Nephron (organoid): ENCODE measurements around the gene SAMD4B.
"Not testable (repeated sequence)": the region's sequence is repeated elsewhere in the genome, so short reads cannot be mapped to it uniquely, and the experiment has no call there.

Experiments used
- H3K27ac Mint-ChIP-seq, 3 experiments: 2 replicates each; pipeline ENCODE4 v1.8.0; 2020; ENCODE audit warnings: mixed read lengths in 3 of 3, mild to moderate bottlenecking in 2 of 3, moderate library complexity in 1 of 3
- H3K27me3 Mint-ChIP-seq: 2 replicates; pipeline ENCODE4 v1.8.0; 2021; ENCODE audit warnings: low read depth, mild to moderate bottlenecking, moderate library complexity, mixed read lengths
- H3K36me3 Mint-ChIP-seq: 2 replicates; pipeline ENCODE4 v1.8.0; 2020; ENCODE audit warnings: low read depth, mixed read lengths
- H3K4me1 Mint-ChIP-seq: 2 replicates; pipeline ENCODE4 v1.8.0; 2020; ENCODE audit warnings: mixed read lengths
- H3K4me3 Mint-ChIP-seq, 3 experiments: 2 replicates each; pipeline ENCODE4 v1.8.0; 2020; ENCODE audit warnings: mild to moderate bottlenecking in 3 of 3, mixed read lengths in 3 of 3, moderate library complexity in 2 of 3
- H3K9me3 Mint-ChIP-seq: 2 replicates; pipeline ENCODE4 v1.8.0; 2020; ENCODE audit warnings: mixed read lengths
- CTCF ChIP-seq, 3 experiments: fragments of 200-600 bp; sonication (generic); IDR thresholded peaks; one replicate each; pipeline ENCODE4 v1.5.0; 2021; ENCODE audit warnings: antibody characterized with exemption in 3 of 3; ENCODE audit not compliant: unreplicated experiment in 3 of 3

Gene SAMD4B

GRCh38 chr19:39372047-39372802 is 30.0 kb downstream of the SAMD4B start:
- TF ChIP-seq CTCF (IDR thresholded peaks at IDR 0.05; ENCODE audit: unreplicated experiment in 3 of 3), result no peak
- Mint-ChIP-seq H3K36me3 (peaks cover 67% of the 10 kb centered on the region), H3K27ac (peak overlapping the region; percentile 39 to 94 (median 78)), H3K27me3 (peaks cover 3% of the 10 kb centered on the region), H3K9me3 (no peaks in the 10 kb centered on the region), H3K4me1 (peaks cover 10% of the 10 kb centered on the region), H3K4me3 (no peak overlapping the region)

- peak overlapping the region; percentile 39 to 94 (median 78) for H3K27ac Mint-ChIP-seq
- TF ChIP-seq CTCF (IDR thresholded peaks at IDR 0.05; ENCODE audit: unreplicated experiment in 3 of 3), result no peak
- no peak overlapping the region for H3K4me3 Mint-ChIP-seq
- H3K36me3 Mint-ChIP-seq, result peaks cover 71% of the 10 kb centered on the region
- H3K27me3 Mint-ChIP-seq, result peaks cover 3% of the 10 kb centered on the region
- H3K4me1 Mint-ChIP-seq, result peaks cover 10% of the 10 kb centered on the region
- H3K9me3 Mint-ChIP-seq, result no peaks in the 10 kb centered on the region
Observed at GRCh38 chr19:39372941-39373340, 30.7 kb downstream of the SAMD4B start.

GRCh38 chr19:39375929-39376328 is 33.7 kb downstream of the SAMD4B start:
- no peaks in the 10 kb centered on the region for H3K27me3 Mint-ChIP-seq
- H3K4me1 Mint-ChIP-seq, result peaks cover 10% of the 10 kb centered on the region
- H3K9me3 Mint-ChIP-seq, result no peaks in the 10 kb centered on the region
- H3K36me3 Mint-ChIP-seq, result peaks cover 74% of the 10 kb centered on the region
- no peak overlapping the region for H3K27ac Mint-ChIP-seq
- H3K4me3 Mint-ChIP-seq, result no peak overlapping the region
- TF ChIP-seq CTCF (IDR thresholded peaks at IDR 0.05; ENCODE audit: unreplicated experiment in 3 of 3), result no peak

- TF ChIP-seq CTCF (IDR thresholded peaks at IDR 0.05; ENCODE audit: unreplicated experiment in 3 of 3), result no peak
- no peak overlapping the region for H3K4me3 Mint-ChIP-seq
- no peaks in the 10 kb centered on the region for H3K27me3 Mint-ChIP-seq
- H3K36me3 Mint-ChIP-seq, result peaks cover 72% of the 10 kb centered on the region
- peaks cover under 1% of the 10 kb centered on the region for H3K4me1 Mint-ChIP-seq
- no peaks in the 10 kb centered on the region for H3K9me3 Mint-ChIP-seq
- H3K27ac Mint-ChIP-seq, result no peak overlapping the region
Observed at GRCh38 chr19:39377373-39378362, 35.4 kb downstream of the SAMD4B start.

- not testable (repeated sequence) for H3K27ac Mint-ChIP-seq, H3K27me3 Mint-ChIP-seq, H3K9me3 Mint-ChIP-seq, H3K4me3 Mint-ChIP-seq, H3K4me1 Mint-ChIP-seq
- H3K36me3 Mint-ChIP-seq, result peaks cover 79% of the 10 kb centered on the region
Observed at GRCh38 chr19:39379366-39379765, 37.1 kb downstream of the SAMD4B start.

GRCh38 chr19:39379865-39380396 is 37.7 kb downstream of the SAMD4B start:
- Mint-ChIP-seq H3K4me1 (no peaks in the 10 kb centered on the region), H3K9me3 (no peaks in the 10 kb centered on the region), H3K36me3 (peaks cover 78% of the 10 kb centered on the region)

More at GRCh38 chr19:39379865-39380396, 37.7 kb downstream of the SAMD4B start:
- Mint-ChIP-seq H3K27me3 (no peaks in the 10 kb centered on the region), H3K4me3 (no peak overlapping the region), H3K27ac (no peak overlapping the region)
- TF ChIP-seq CTCF (IDR thresholded peaks at IDR 0.05; ENCODE audit: unreplicated experiment in 3 of 3), result no peak
